Activated CD8-positive, alpha-beta memory T cell treated with anti-CD3 and anti-CD28 coated beads, Interleukin-2, amount 50 U/mL, for 4 hours (primary cell): ENCODE measurements around the gene SYPL1.

ENCODE experiments used
- DNase-seq: peaks from one replicate; pipeline ENCODE4 v3.0.0-alpha.2; 2020

Gene SYPL1

DNA sequence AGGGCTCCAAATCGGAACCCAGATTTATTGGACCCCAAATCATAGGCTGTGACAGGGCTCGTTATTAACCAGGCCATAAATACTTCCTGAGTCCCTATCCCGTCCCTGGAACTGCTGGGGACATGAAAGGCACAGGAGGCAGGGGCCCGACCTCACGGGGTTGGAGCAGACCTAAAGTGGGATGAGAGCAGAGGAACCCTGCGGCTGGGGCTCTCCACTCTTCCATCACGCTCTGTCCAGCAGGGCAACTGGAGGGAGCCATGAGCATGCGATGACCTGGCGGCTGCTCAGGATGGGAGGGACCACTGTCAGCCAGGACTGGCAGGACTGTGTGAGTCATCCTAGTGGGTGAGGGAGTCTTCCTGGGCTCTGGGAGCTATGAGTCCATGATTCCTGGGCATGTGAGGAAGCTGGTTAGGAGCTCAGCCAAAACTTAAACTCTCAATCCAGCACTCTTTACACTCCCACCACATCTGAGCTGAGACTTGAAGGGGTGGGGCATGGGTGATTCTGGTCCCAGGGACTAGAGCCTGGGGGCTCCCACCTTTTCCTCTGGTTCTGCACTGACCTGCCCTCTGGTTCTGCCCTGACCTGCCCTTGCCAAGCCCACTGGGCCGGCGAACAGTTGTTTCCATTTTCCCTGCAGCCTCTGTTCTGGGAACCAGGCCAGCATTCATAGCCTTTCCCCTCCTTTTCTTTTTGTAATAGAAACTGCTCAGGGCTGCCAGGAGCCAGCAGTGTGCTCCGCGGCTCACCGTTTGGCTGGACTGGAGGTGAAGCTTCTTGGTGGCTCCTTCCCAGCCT lies 47.1 kb downstream of the SYPL1 start:
- no peak for DNase-seq

DNA sequence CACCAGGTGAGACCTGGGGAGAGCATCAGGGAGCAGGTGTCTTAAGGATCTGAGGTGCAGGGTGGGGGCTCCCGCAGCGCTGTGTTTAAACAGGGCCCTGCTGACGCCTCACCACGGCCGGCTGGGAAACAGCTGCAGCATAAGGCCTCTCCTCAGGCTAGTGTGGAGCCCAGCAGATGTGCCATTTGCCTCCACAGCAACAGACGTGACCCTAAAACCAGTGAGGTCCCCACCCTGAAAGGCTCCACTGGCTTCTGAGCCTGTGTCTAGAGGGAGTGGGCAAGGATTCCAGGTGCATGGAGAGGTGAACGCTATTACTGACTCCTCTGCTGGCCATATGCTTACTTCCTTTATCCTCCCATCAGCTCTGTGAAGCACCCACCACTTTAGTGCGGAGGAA lies 47.8 kb downstream of the SYPL1 start:
- no peak for DNase-seq

DNA sequence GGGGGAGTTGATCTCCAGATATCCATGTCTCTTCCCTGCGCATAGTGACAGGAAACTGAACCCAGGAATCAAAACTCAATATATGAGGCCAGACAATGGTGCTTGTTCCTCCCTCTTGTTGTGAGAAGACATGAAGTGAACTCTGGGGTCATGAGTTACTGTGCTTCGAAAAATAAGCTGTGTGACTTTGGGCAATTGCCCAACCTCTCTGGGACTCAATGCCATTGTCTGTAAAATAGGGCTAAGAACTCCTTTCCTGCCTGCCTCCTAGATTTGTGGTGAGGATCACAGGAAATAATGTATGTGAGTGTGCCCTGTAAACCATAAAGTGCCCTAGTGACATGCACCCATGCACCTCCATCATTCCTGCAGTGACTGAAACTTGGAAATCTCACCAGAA lies 48.4 kb downstream of the SYPL1 start:
- no peak for DNase-seq

DNA sequence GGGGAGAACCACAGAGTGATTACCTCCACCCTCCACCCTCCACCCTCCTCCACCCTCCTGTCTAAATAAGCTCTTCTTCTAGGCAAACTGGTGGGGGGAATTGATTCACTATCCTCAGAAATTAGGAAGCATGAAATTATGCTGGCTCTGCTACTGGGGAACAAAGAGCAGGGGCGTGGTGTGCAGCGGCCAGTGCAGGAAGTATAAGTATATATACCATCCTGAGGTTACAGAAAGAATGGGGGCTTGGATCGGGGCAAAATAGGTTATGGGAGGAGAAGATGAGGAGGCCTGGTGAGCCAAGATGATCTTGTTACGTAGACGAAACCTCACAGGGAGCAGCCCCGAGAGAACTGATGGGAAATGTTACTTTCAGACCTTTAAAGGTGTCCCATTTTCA lies 49.1 kb downstream of the SYPL1 start:
- no peak for DNase-seq

DNA sequence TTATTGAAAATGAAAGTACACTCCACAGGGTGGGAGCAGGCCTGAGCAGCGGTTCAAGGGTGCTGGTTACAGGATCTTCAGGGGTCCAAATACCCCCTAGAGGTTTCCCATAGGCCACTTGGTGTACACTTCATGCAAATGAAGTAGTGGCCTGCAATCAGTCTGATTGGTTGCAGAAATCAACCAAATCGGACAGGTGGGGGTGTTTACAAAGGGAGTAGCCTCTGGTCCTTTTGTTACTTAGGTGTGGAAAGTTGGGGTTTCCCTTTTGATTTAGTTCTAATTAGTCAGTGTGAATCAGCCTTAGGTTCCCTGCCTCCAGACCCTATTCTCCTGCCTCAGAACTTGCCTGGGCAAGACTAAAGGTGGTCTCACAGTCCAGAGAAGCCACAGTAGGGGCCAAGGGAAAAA lies 49.6 kb downstream of the SYPL1 start:
- DNase-seq: no peak

DNA sequence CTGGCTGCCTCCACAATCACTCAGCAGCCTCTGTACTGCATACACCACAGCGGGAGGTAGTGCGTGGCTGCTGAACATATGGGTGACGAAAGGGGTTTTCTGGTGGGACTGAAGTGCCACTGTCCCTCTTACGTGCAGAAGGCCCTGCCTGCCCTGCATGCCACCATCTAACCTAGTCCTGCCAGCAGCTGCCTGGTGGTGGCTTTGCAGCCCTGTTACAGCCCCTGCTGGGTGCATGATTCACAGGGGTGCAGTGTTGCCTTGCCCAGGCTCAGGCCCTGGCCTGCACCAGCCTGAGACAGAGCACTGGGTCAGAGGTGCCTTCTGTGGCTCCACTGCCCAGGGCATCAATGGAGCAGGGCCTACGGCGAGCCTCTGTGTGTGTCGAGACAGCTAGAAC lies 50.1 kb downstream of the SYPL1 start:
- DNase-seq: no peak

DNA sequence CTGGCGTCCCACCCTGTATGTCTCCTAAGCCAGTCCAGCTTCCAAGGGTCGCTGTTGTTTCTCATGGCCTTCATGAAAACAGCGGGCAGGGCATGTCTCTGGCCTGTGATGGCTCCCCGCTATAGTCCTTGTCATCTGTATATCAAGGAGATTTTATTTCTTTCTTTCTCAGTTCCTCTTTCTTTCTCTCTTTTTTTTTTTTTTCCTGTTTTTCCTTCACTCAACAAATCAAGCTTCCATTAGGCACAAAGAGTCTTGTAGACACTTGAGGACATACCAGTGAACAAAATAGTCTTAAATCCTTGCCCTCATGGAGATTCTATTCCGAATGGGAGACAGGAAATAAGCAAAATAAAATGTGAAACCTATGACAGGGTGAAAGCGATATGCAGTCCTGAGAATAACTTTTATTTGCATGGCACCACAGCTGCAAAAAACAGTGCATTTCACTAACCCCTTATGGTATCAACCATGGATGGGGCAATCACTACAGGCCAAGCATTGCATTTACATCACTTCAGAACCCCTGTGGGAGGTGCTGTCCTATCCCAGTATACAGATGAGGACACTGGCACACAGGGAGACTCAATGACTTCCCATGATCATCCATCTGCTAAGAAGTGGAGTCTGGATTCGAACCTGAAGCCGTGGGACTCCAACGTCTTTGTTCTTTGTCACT lies 50.7 kb downstream of the SYPL1 start:
- DNase-seq: no peak

DNA sequence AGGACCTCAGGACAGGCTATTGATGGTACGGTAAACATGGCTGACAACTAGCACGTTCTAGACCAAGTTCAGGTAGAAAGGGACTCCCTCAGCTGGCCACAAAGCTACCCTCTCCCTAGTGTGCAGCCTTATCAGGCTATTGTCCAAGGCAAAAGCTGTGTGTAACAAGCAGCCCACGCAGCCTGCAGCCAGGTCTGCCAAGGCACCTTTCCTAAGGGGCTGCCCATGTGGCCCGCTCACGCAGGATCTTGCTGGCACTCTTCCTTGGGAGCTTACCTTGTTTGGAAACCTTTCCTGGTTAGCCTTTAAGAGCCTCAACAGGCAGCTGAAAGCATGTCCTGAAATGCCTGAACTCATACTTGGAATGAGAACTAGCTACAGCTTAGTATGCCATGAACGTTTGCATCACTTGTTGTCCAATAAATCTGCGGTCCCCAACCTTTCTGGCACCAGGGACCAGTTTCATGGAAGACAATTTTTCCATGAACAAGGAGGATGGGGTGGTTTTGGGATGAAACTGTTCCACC lies 51.7 kb downstream of the SYPL1 start:
- DNase-seq: no peak

DNA sequence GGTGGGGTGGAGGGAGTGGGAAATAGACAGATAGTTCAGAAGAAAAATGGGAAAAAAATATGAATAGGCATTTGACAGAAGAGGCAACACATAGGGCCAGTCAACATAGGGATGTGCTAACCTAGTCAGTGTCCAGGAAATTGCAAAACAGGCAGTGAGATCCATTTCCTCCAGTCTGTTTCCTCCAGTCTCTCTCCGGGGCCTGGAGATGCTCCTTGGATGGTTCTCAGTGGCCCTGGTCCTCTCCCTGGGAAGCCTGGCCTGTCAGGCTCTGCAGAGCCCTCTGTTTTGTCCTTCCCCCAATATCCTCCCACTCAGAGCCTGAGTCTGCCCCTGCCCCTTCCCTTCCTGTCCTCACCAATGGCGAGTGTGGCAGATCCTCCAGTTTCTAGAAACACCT lies 52.6 kb downstream of the SYPL1 start:
- no peak for DNase-seq

DNA sequence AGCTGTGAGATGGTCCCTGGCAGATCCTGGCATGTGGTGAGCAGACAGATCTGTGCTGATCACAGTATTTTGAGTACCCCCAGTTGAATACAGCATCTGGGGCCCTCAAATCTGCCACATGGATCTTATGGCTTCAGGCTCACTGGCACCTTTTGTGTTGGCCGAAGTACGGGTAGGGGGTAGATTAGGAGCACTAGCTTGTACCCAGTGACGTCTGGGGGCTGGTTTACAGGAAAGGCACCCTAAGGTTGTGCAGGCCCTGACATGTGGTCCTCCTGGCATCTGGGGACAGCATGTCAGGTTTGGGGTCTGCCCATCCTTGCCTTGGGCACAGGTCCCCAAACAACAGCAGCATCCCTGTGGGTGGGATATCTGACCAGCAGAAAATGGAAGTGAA lies 53.2 kb downstream of the SYPL1 start:
- no peak for DNase-seq

DNA sequence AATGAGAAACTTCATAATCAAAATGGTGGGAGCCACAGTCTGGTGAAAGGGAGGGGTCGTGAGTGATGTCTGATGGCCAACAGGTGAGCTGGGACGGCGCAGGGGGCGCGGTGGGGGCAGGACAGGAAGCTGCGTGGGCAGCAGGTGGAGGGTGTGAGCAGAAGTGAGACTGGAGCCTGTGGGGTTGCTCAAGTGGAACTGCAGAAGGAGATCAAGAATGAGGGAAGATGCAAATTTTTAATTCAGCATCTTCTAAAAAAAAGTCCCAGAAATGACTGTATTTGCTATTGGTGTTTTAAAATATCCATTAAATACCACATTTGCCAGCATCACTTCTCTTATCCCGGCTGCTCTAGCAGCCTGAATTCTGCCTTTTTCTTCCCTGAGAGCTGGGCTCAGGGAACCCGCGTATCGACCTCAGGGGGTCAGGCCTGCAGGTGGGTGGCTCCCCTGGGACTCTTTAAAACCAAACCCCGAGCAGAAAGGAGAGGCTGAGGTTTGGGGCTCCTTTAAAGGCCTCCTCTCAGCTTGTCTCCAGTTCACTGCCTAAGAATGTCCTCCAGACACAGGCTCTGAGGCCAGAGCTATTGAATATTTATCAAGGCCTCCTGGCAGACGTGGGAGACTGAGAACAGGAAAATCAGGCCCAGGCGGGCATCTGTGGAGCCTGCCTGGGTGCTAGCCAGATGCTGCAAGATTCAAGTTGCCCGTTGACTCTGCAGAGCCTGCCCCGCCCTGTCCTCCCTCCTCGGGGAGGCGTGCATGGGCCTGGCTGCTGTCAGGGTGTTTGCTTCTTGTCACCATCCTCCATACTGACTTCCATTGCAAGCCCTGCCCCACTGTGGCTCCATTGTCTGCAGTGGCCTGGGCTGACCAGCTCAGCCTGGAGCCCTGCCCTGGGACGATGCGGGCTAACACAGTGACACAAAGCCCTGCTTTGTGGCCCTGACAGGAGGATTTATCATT lies 53.9 kb downstream of the SYPL1 start:
- DNase-seq: no peak

DNA sequence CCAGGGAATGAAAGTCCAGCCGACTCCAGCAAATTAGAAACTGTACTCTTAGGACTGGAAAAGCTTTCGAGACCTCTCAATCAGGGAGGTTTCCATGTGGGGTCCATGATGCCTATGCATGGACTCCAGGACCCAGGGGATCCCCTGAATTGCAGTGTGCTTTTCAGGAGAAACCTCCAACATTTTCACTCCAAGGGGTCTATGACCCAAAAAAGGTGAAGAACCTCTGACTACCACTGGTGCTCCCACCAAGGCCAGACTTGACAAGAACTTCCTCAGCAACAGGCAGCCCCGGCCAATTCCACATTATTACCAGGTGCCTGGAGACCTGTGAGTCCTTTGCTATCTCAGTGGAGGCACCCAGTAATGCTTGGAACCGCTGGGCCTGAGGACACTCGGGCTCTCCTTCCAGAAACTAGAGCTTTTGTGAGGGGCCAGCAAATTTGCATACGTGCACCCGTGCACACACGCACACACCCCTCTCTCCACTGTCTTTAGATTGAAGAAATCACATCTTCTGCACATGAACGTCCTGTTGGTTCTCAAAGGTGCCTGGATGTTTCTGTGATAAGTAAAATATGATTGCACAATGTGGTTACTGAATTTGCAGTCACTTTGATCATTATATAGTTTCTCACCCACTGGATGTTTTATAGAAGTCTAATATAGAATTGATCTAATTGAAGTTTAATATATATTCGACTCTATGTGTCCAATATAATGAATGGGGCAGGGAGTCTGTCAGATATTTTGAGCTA lies 54.7 kb downstream of the SYPL1 start:
- DNase-seq: no peak

DNA sequence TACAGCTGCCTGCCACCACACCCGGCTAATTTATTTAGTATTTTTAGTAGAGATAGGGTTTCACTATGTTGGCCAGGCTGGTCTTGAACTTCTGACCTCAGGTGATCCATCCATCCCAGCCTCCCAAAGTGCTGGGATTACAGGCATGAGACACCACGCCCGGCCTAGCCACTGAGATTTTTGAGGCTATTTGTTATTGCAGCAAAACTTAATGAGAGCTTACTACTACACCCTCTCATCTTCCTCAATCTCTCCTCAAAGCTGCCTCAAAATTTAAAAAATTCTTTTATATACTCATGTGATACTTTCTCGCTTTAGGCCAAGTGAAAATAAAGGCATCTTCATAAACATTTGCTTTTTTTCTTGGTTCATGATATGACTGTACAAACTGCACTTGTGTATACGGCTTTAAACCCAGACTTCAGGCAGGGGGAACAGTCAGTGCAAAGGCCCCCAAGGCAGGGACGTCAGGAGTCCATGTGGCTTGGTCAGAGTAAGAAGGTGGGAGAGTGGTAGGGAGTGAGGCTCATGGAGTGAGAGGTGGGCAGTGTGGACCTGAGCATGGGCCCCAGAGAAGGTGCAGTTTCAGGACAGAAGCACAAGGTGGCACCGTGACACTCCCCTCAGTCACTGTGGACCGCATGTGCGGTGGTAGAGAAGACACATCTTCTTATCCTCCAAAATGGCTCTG lies 55.5 kb downstream of the SYPL1 start:
- DNase-seq: peak; percentile 68

DNA sequence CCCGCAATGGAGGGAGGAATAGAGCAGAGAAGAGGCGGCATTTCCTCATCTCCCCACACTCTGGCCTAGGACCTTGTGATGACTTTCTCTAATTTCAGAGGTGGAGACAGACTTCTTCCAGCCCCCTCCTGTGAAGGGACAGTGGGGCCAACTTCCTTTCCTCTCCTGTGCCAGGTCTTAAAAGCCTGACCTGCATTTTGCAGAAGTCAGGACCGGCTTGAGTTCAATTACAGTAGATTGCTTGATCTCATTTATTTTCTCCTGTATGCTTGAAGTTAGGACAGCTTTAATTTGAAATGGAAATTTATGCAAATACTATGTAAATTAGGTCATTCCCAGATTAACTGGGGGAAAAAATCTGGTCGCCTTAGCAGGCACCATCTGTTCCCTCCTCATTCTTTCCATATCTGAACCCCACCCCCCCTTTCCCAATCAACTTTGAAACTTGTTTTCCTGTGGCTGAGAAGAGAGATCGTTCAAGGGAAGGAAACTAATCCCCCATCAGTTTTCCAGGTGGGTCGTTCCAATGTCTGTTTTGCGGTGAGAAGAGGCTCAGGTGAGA lies 57.1 kb downstream of the SYPL1 start:
- no peak for DNase-seq

DNA sequence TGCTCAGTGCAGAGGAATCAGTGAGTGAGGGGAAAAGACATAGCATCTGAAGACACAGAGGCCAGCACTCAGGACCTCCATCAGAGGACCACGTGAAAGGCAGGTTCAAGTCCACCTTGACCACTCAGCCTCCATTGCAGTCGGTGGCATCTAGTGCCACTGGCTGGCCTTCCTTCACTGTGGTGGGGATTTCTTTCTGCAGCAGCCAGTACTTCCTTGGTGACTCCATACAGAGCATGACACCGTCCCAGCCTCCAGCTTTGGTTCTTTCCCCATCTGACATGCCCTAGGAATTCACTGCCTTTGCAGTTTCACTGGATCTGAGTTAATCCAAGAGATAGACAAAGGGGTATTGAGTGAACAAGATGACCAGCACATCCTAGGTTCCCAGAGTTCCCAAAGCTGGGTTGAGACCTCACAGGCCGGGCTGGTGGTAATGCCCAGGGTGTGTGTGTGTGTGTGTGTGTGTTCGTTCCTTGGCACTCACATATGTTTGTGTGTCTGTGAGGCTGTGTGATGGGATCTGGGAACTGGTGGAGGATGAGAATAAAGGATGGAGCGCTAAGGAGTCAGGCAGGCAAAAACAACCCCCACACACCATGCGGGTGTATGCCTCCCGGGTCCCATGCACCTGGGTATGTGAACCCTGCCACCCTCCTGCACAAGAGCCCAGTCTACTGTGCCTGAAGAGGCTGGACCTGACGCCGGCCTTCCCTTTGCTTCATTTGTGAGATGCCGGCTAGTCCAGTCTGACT lies 57.8 kb downstream of the SYPL1 start:
- no peak for DNase-seq

DNA sequence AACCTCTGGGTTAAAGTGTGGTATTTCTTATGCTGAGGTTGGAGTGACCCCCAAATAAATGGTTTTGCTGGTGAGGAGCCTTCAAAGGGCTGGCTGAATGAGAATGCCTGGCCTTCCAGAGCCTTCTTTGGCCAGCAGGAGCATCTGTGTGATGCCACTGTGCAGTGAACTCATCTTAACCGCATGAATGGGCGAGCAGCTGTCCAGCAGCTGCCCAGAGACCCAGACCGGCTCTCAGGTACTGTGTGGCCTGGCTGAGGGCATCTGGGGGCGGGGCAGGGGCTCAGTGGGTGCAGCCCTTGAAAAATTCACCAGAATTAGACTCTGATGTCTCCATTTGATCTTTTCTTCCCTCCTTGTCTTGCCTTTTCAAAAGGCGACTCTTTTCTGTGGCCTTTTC lies 59.0 kb downstream of the SYPL1 start:
- no peak for DNase-seq

DNA sequence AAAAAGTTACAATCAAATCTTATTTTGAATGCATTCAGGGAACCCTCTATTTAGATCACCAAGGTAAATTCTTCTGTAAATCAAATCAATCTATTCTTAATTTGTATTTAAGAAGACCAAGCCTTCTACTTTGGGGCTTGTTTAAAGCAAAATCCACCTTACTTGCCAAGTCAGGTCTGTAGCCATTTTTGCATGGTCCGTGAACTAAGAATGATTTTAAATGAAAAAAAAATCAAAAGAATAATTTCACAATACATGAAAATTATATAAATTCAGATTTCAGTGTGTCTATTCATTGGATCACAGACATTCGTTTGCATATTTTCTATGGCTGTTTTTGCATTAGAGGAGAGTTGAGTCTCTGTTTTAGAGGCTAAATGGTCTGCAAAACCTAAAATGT lies 59.4 kb downstream of the SYPL1 start:
- no peak for DNase-seq

DNA sequence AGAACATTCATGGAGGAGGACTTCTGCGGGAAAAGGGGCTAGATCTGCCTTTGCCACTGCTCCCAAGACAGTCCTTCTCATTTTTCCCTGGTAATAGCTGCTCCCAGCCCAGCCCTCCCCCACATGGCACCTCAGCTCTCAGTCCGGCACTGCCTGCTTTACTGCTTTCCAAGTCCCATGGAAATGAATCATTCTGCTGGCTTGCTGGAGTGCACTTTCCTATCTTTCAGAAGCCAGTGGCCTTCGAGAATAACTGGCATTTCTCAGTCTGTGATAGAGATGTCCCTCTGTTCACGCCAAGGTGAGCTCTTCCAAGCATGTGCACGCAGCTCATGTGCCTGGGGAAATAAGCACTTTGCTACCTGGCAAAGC lies 61.4 kb downstream of the SYPL1 start:
- no peak for DNase-seq

DNA sequence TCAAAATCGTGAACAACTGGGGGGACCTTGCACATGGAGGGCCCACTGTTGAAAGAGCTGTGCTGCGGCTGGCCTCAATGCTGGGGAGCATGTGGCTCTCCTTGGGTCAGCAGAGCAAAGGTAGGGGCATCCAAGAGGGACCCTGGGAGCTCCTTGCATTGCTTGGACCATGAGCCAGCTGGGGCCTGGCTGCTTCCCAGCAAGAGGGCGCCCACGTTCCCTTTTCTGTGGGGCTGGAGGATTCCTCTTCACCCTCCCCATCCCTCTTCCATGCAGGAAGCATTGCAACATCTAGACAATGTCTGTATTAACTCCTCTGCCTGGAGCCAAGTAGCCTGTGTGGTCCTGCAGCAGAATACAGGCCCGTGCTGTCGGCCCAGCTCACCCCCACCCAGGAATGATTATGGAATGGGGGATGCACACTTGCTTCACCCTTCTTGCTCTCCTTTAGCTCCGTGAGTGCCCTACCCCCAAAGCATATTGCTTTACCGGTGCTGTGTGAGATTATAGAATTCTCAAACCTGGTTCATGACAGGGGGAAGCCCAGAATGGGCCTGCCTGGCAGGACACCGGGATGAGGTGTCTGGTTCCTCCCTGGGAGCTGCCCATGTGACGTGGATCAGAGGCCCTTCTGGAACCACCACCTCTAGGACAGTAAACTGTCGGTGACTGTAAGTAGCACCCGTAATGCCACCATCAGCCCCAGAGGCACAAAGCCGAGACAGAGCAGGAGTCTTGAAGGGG lies 61.9 kb downstream of the SYPL1 start:
- no peak for DNase-seq

DNA sequence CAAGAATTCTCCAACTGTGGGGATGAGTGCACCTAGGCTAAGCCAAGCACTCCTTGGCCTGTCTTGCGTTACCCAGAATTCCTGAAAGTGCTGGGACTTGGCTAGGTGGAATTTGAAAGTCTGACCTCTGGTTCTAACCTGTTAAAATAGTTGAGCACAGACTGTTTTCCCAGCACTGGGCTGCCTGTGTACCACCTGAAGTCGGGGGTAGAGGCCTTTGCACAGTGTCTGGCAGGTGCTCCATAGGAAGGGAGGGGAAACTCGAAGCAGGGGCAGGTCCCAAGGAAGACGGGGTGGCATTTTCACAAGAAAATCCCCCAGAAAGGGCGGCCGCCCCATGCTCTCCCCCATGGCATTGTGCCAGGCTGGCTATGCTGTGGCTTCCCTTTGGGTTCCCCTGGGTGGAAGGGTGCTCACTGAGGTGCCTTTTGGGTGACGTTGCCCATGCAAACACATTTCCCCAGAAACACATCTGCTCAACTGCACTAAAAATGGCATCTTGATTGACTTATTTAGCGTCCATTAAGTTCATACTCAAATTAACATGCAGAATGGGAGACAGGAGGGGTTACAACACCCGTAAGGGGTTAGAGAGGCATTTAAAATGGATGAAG lies 62.9 kb downstream of the SYPL1 start:
- DNase-seq: no peak
